Measurements from ENCODE around the gene YES1. TPM values are rescaled to one million over a fixed set of nuclear protein-coding genes. Genes with fewer than 3 reads are reported as not detected.

YES1 gene
- total and polyA plus RNA-seq, 2 of the 8 experiments (the other 6 are each of a cell fraction or from before 2014, with no cell fraction given), result 14.8 to 94.3 TPM

DNA sequence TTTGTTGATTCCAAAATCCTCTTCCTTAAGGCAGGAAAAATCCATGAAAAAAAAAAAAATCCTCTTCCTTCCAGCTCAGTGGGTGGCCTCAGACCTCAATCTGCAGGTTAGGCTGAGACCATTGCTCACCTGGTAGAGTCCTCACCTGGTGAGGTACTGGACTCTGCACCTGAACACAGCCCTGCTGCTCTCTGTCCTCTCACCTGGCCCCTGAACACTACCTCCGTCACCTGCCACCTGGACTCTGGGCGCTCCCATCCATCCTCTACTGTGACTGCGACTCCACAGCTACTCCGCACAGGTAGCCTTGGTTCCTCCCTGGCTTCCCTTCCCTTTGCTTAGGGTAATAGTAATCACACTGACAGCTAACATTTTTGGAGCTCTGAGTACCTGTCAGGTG lies 132.5 kb downstream of the YES1 start (continued):
- TF ChIP-seq, protein P1, sequence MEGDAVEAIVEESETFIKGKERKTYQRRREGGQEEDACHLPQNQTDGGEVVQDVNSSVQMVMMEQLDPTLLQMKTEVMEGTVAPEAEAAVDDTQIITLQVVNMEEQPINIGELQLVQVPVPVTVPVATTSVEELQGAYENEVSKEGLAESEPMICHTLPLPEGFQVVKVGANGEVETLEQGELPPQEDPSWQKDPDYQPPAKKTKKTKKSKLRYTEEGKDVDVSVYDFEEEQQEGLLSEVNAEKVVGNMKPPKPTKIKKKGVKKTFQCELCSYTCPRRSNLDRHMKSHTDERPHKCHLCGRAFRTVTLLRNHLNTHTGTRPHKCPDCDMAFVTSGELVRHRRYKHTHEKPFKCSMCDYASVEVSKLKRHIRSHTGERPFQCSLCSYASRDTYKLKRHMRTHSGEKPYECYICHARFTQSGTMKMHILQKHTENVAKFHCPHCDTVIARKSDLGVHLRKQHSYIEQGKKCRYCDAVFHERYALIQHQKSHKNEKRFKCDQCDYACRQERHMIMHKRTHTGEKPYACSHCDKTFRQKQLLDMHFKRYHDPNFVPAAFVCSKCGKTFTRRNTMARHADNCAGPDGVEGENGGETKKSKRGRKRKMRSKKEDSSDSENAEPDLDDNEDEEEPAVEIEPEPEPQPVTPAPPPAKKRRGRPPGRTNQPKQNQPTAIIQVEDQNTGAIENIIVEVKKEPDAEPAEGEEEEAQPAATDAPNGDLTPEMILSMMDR (IDR thresholded peaks at IDR 0.05; ENCODE audit: control extremely low read depth in 1 of 3, insufficient read depth in 1 of 3, low read depth in 1 of 3, low read length in 3 of 3), result no peak
- no peak for TF ChIP-seq KDM5A (IDR thresholded peaks at IDR 0.05; ENCODE audit: low read length)
- no peak for TF ChIP-seq TBP (IDR thresholded peaks at IDR 0.05; ENCODE audit: low read depth, low read length)
- no peak for TF ChIP-seq HDAC6 (IDR thresholded peaks at IDR 0.05; ENCODE audit: low read depth, low read length)
